GM18951 (cell line): Measurements from ENCODE around the gene IL1RAPL2.

ENCODE experiments used
- POLR2A ChIP-seq: IDR thresholded peaks from 4 replicates; pipeline ENCODE4 v1.6.1; 2011; ENCODE audit warnings: mild to moderate bottlenecking; ENCODE audit not compliant: insufficient read length, insufficient read depth; ENCODE audit errors: extremely low read depth
- in situ Hi-C: fragments of 300-500 bp; cut with MboI; formaldehyde crosslinking; loops from one replicate; pipeline ENCODE4 v1.12.0; 2022; ENCODE audit warnings: low sequenced_read_pairs, mixed read lengths, inconsistent platforms; ENCODE audit not compliant: unreplicated experiment

IL1RAPL2 gene

DNA sequence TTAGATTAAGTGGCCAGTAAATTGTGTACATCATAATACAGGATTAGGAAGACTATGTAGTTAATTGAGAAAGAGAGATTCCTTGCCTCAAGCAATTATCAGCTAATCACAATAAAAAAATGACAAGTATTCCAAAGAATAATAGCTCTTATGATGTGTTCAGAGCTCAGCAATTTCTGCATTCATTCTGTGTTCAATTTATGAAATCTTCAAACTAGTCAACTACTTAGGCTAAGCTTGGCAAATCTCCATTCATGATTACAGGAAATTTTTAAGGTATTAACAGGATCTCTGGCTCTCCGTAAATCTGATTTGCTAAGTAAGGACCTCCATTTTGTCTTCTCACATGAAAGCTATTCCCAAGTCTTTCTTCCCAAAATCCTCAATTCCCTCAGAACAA is 911.4 kb downstream of the IL1RAPL2 start:
- in situ Hi-C loops, result no loop called here
- no peak for TF ChIP-seq POLR2A

GRCh38 chrX:105480646-105481310 is 914.8 kb downstream of the IL1RAPL2 start:
- TF ChIP-seq POLR2A, result no peak
- in situ Hi-C loops, result no loop called here

- in situ Hi-C loops, result no loop called here
- TF ChIP-seq POLR2A, result no peak
These were observed 917.0 kb downstream of the IL1RAPL2 start for GRCh38 chrX:105483011-105483410.

DNA sequence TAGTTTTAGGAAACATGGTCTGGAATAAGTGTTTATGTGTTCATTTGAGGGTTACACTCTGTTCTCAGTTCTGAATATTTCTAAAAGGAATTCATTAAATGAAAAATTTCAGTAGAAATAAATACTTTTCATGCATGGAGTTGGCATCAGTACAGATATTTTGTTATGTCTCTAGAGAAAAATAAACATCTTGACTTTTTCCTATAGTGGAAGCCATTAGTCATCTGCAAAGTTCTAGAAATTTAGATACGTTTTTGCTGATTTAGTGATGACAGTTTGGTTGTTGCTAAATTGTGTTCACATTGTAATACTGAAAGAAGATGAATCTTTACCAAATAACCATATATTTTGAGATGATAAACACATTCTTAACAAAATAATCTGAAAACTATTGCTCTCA is 922.7 kb downstream of the IL1RAPL2 start:
- no peak for TF ChIP-seq POLR2A
- in situ Hi-C loops, result no loop called here

DNA sequence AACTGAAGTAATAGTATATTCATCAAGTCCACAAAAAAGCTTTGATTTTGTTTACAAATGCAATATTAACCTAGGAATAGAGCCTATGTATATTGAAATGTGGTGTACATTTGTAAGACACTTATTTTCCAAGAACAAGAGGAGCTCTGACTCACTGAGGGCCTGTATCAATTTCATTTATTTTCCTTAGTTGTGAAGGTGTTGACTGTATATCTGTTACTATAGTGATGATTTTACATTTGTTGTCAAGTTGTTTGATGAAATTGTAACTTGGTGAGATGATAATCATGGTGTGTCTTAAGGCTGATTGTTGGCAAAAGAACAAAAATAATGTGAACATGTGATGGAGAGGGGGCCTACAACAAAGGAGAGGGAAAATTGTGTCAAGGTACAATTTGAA is 929.4 kb downstream of the IL1RAPL2 start:
- in situ Hi-C loops, result no loop called here
- TF ChIP-seq POLR2A, result no peak

DNA sequence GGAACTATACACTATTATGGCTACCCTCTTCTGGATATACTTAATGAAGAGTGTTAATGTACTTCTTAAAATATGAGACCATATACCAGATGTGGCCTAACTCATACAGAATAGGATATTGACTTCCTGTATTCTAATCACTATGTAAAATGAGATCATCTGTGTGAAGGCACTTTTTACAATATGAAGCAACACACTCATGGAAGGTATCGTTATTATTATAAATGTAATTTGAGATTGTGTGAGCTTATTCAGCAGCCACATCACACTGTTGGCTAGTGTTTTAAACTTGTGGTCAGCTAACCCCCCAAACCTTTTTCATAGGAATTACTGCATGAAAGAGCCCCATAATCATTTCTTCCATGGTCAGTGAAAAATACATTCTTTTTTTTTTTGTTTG is 936.3 kb downstream of the IL1RAPL2 start:
- in situ Hi-C loops, result no loop called here
- TF ChIP-seq POLR2A, result no peak

- no peak for TF ChIP-seq POLR2A
- in situ Hi-C loops, result no loop called here
These were observed 949.6 kb downstream of the IL1RAPL2 start for GRCh38 chrX:105515561-105515960.

DNA sequence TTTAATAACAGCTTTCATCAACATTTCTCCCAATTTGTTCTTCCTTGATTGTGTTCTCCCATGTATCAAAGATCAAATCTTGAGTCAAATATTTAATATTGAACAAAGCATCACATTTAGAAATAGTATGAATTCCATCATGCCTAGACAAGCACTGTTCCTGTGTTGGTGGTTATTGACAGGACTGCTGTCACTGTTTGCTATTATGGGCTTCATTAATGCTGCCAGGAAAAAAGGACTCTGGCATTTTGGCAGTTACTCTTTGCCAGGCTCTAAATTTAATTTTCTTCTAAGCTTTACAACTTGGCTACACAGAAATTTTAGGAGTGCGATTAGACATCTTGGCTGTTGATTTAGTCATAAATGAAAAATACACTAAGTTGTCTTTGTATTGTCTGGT is 960.4 kb downstream of the IL1RAPL2 start:
- in situ Hi-C loops, result no loop called here
- TF ChIP-seq POLR2A, result no peak

DNA sequence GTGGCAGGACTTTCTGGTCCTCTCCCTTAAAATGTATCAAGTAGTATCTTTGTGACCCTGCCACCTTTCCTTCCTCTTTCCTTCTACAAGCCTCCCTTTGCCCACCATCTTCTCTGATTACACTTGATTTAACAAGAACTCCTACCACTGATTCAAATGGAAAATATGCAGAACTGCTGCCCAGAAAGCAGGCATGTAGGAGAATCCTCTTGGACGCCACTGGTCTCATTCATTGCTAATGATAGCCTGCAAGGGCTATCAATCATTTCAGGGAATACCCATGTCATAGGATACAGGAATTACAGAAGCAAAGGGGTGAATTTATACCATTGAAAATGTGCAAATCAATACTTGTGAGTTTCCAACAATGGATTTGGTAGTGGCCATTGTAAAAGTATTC is 961.8 kb downstream of the IL1RAPL2 start:
- in situ Hi-C loops, result no loop called here
- TF ChIP-seq POLR2A, result no peak

DNA sequence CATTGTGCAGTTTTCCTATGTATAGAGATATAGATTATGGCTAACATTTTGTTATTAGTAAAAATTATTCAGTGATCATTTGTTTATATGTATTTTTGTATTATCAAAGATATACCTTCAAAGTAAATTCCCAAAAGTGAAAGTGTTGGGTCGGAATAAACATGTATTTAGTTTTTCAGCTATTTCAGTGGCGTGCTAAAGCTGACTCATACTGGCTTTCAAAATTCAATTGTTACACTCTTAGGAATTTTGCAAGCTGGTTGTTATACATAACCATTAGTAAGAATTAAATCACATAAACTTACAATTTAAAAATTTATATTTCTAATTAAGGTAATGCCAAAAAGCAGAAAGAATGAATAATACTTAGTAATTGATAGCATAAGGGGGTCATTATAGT is 968.0 kb downstream of the IL1RAPL2 start:
- in situ Hi-C loops, result no loop called here
- no peak for TF ChIP-seq POLR2A

DNA sequence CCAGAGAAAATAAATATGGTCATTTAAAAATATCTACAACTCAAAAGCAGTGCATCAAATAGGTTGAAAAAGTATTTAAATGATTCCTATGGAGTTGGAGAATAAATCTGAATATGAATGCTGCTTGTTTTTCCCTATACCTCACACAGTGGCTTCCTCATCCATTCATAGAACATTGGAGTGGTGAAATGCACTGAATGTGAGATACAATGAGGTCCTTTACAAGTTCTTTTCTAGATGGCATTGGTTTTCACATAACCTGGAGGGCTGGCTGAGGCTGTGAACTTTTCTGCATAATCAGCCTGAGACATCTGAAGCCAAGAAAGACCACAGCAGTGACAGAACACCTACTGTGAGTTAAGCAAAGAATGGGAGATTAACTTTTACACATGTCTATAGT is 977.3 kb downstream of the IL1RAPL2 start:
- no peak for TF ChIP-seq POLR2A
- in situ Hi-C loops, result no loop called here

GRCh38 chrX:105550043-105550663 is 984.2 kb downstream of the IL1RAPL2 start:
- in situ Hi-C loops, result no loop called here
- no peak for TF ChIP-seq POLR2A

GRCh38 chrX:105552395-105552794 is 986.4 kb downstream of the IL1RAPL2 start:
- TF ChIP-seq POLR2A, result no peak
- in situ Hi-C loops, result no loop called here

GRCh38 chrX:105553118-105553517 is 987.1 kb downstream of the IL1RAPL2 start:
- in situ Hi-C loops, result no loop called here
- TF ChIP-seq POLR2A, result no peak
